Activated T-cell treated with anti-CD3 and anti-CD28 coated beads, Interleukin-2, amount 50 U/mL, for 4 hours (primary cell): ENCODE data around the gene C16orf96. TPM values are rescaled to one million over a fixed set of nuclear protein-coding genes. Genes with fewer than 3 reads are reported as not detected.

Source experiments
- ATAC-seq, 2 donors: fragments of 200-7000 bp; cut with Tn5 transposase; one replicate each; pipeline ENCODE4 v1.10.0; 2021
- DNase-seq: peaks from one replicate; pipeline ENCODE4 v3.0.0-alpha.2; 2020
- H3K27me3 Mint-ChIP-seq: one replicate; pipeline ENCODE4 v1.8.0; 2021; ENCODE audit warnings: low read depth, mixed read lengths
- H3K36me3 Mint-ChIP-seq: one replicate; pipeline ENCODE4 v1.8.0; 2022; ENCODE audit warnings: mixed read lengths; ENCODE audit not compliant: insufficient read depth
- H3K4me1 Mint-ChIP-seq: one replicate; pipeline ENCODE4 v1.8.0; 2021; ENCODE audit warnings: low read depth, mixed read lengths
- H3K4me3 Mint-ChIP-seq: one replicate; pipeline ENCODE4 v1.8.0; 2021; ENCODE audit warnings: mild to moderate bottlenecking, moderate library complexity, mixed read lengths
- H3K9me3 Mint-ChIP-seq: one replicate; pipeline ENCODE4 v1.8.0; 2021; ENCODE audit warnings: mixed read lengths
- total RNA-seq, 3 donors: library from RNA; stranded (reverse); gene quantifications; one replicate each; pipeline ENCODE4 v1.2.1, GENCODE V29; 2021

Gene C16orf96
- total RNA-seq, 3 donors from 2014 or later, result 0.05 to 0.10 TPM; not detected in 1

GRCh38 chr16:4517812-4518680, 38.1 kb upstream of the C16orf96 start:
- no peak overlapping the region for H3K4me3 Mint-ChIP-seq
- H3K27me3 Mint-ChIP-seq, result no peaks in the 10 kb centered on the region
- peaks cover 9% of the 10 kb centered on the region for H3K36me3 Mint-ChIP-seq
- no peak for DNase-seq
- H3K4me1 Mint-ChIP-seq, result peaks cover 44% of the 10 kb centered on the region
- H3K9me3 Mint-ChIP-seq, result no peaks in the 10 kb centered on the region
- no peak for ATAC-seq

DNA sequence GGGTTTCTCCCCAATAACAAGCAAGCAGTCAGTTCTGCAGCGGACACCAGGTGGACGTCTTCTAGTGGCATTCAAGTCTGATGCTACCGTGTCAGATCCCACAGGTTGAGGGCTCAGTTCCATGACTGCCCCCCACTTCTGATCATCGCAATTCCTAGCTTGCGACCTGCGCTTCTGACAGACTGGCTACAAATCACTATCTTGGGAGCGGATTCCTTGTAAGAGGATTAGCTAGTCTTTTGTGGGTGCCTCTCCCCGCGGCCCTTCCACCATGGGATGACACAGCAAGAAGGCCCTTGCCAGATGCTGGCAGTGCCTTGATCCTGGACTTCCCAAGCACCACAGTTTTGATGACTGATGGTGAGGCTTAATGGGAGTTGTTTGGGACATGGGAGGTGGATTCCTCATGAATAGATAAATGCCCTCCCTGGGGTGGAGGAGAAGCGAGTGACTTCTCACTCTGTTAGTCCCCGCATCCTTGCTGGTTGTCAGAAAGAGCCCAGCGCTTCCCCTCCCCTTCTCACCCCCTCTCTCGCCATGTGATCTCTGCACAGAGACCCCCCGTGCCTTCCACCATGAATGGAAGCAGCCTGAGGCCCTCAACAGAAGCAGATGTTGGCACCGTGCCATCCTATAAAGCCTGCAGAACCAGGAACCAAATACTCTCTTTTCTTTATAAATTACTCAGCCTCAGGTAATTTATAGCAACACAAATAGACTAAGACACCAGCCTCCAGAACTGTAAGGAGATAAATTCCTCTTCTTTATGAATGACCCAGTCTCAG, 36.7 kb upstream of the C16orf96 start:
- ATAC-seq, result no peak
- DNase-seq, result no peak
- H3K27me3 Mint-ChIP-seq, result no peaks in the 10 kb centered on the region
- H3K9me3 Mint-ChIP-seq, result no peaks in the 10 kb centered on the region
- H3K4me1 Mint-ChIP-seq, result peaks cover 35% of the 10 kb centered on the region
- peaks cover 9% of the 10 kb centered on the region for H3K36me3 Mint-ChIP-seq
- no peak overlapping the region for H3K4me3 Mint-ChIP-seq

DNA sequence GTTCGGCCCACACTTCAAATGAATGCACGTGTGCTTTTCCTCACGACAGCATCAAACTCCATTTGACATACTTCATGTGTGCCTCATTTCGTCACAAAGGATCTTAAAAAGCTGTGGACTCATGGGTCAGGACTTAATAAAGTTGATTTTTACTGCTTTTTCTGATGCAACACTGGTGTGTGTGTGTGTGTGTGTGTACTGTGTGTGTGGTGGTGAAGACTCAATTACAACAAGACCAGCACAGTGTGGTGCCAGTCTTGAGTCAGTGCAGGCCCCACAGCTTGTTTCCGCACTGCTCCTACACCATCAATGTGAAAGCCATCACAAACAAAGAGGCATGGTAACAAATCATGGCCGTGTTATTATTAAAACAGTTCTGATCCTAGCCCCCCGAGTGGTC, 35.2 kb upstream of the C16orf96 start:
- Mint-ChIP-seq H3K9me3 (no peaks in the 10 kb centered on the region), H3K27me3 (no peaks in the 10 kb centered on the region), H3K4me3 (no peak overlapping the region), H3K4me1 (peaks cover 25% of the 10 kb centered on the region), H3K36me3 (peaks cover 7% of the 10 kb centered on the region)
- DNase-seq (no peak), ATAC-seq (no peak)

DNA sequence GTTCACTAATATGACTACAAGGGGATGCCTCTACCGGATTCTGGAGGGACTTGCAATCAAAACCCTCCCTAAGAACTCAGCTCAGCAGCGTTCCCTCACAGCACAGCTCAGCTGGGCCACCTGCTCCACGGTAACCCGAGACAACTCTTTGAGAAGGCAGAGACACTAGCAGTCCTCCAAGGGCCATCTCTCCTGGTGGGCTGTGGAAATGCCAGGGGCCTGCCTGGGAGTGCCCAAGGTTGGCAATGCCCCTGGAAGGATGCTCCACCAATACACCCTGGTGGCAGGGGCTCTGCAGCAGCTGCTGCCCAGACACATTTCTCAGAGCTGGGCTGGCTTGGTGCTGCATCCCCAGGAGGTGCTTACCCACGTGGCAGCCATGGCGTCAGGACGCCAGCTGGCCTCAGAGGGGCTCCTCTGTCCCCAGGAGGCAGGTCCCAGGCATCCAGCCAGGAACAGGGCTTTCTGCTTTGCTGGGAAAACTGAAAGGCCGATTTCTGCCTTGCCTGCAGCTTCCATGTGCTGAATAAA, 34.0 kb upstream of the C16orf96 start:
- no peaks in the 10 kb centered on the region for H3K9me3 Mint-ChIP-seq
- H3K4me1 Mint-ChIP-seq, result peaks cover 20% of the 10 kb centered on the region
- H3K4me3 Mint-ChIP-seq, result no peak overlapping the region
- H3K36me3 Mint-ChIP-seq, result peaks cover 10% of the 10 kb centered on the region
- H3K27me3 Mint-ChIP-seq, result no peaks in the 10 kb centered on the region
- no peak for ATAC-seq
- no peak for DNase-seq

- peaks cover 10% of the 10 kb centered on the region for H3K36me3 Mint-ChIP-seq
These were observed 32.5 kb upstream of the C16orf96 start for GRCh38 chr16:4523686-4524085.

GRCh38 chr16:4524571-4524970, 31.6 kb upstream of the C16orf96 start:
- no peak for ATAC-seq
- Mint-ChIP-seq H3K9me3 (no peaks in the 10 kb centered on the region), H3K4me3 (no peak overlapping the region), H3K27me3 (no peaks in the 10 kb centered on the region), H3K4me1 (peaks cover 24% of the 10 kb centered on the region), H3K36me3 (peaks cover 11% of the 10 kb centered on the region)
- no peak for DNase-seq

More at GRCh38 chr16:4523686-4524085, 32.5 kb upstream of the C16orf96 start:
- H3K9me3 Mint-ChIP-seq, result no peaks in the 10 kb centered on the region
- H3K4me3 Mint-ChIP-seq, result no peak overlapping the region
- DNase-seq, result no peak
- ATAC-seq, result no peak
- H3K27me3 Mint-ChIP-seq, result no peaks in the 10 kb centered on the region
- peaks cover 17% of the 10 kb centered on the region for H3K4me1 Mint-ChIP-seq

GRCh38 chr16:4525069-4525468, 31.1 kb upstream of the C16orf96 start:
- DNase-seq (no peak), ATAC-seq (no peak)
- Mint-ChIP-seq H3K27me3 (no peaks in the 10 kb centered on the region), H3K9me3 (no peaks in the 10 kb centered on the region), H3K4me3 (no peak overlapping the region), H3K4me1 (peaks cover 29% of the 10 kb centered on the region), H3K36me3 (peaks cover 11% of the 10 kb centered on the region)

DNA sequence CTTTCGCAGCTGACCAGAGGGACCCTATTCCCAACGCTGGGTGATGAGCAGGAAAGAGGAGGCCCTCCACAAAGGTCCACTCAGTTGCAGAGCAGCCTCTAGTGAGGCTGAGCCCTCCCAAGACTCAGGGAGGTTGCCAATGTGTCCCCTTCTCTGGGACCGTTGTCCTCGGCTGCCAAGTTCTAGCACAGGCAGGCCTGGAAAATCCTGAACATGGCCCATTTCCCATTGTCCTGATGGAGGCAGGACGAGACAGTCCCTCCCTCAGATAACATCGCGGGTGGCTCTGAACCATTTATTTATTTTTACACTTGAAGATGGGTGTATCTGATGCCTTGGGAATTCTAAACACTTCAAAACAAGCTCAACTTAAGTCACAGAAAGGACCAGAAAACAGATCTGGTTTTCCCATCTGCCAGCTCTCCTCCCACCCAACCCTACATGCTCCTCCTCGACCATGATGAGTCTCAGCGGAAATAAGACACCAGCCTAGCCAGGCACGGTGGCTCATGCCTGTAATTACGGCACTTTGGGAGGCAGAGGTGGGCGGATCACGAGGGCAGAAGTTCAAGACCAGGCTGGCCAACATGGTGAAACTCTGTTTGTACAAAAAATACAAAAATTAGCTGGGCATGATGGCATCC, 30.4 kb upstream of the C16orf96 start:
- Mint-ChIP-seq H3K4me3 (no peak overlapping the region), H3K9me3 (no peaks in the 10 kb centered on the region), H3K4me1 (peaks cover 30% of the 10 kb centered on the region), H3K27me3 (no peaks in the 10 kb centered on the region), H3K36me3 (peaks cover 8% of the 10 kb centered on the region)
- ATAC-seq, result no peak
- no peak for DNase-seq

DNA sequence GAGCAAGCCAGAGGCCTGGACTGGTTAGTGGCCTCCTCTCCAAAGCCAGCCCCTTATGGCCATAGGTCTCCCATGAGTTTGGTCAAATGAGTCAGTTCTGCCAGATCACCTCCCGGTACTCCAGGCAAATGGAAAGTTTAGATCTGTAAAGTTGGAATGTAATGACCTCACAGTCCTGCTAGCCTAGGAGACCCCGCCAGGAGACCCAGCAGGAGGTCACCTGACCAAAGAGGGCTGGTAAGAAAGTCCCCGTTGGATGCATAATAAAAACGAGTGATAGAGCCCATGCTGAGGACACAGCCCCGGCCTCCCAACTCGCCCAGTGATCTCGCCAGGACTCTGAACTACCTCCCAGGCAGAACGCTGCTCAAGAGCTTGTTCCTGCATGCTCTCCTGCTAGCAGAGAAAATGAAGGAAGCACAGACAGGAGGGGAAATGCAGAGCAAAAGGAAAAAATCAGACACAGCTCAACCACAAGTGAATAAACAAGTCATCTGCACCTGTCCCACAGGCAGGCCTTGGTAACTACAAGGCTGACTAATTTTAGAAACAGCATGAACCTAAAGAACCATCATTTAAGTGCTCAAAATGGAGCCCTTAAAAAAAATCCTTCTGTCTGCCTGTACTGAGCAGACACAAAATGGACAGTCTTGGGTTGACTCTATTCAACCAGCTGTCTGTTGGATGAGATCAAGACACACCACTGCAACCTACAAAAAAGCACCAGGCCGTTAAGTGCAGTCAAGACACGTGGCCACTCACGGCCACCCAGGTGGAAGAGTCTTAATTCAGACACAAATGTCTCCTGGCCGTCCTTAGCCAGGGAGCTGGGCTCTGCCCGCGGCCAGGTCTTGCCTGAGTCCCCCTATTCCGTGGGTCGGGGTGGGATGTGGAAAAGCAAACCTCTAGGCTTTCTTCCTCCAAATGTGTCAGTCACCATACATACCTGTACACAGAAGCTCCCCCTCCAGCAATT, 26.8 kb upstream of the C16orf96 start:
- DNase-seq, result no peak
- Mint-ChIP-seq H3K4me3 (peak overlapping the region; percentile 10), H3K9me3 (no peaks in the 10 kb centered on the region), H3K4me1 (peaks cover 43% of the 10 kb centered on the region), H3K36me3 (peaks cover 8% of the 10 kb centered on the region), H3K27me3 (no peaks in the 10 kb centered on the region)
- peak; percentile 88 to 90 for ATAC-seq

GRCh38 chr16:4531811-4532210, 24.3 kb upstream of the C16orf96 start:
- Mint-ChIP-seq H3K9me3 (no peaks in the 10 kb centered on the region), H3K36me3 (peaks cover 6% of the 10 kb centered on the region), H3K27me3 (no peaks in the 10 kb centered on the region), H3K4me3 (no peak overlapping the region), H3K4me1 (peaks cover 56% of the 10 kb centered on the region)
- no peak for DNase-seq
- no peak for ATAC-seq

- H3K27me3 Mint-ChIP-seq, result no peaks in the 10 kb centered on the region
- no peak overlapping the region for H3K4me3 Mint-ChIP-seq
- H3K36me3 Mint-ChIP-seq, result peaks cover 5% of the 10 kb centered on the region
- DNase-seq, result no peak
- ATAC-seq, result no peak
- H3K4me1 Mint-ChIP-seq, result peaks cover 59% of the 10 kb centered on the region
- H3K9me3 Mint-ChIP-seq, result no peaks in the 10 kb centered on the region
These were observed 23.9 kb upstream of the C16orf96 start for GRCh38 chr16:4532238-4532637.

DNA sequence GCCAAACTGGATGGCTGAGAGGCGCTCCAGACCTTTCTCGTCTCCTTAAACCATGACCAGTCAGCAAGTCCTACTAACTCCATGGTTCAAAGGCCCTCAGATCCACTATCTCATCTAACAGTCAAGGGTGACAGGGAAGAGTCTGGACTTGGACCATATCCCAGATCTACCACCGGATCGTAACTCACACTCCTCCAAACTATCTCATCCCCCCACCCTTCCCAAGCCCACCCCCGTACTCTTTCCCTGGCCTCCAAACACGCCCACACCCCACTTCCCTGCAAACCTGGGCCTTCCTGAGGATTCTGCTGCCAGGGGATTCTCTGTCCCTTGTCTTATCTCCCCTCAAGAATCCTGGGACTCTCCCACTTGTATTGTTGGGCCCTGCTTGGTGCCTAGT, 22.6 kb upstream of the C16orf96 start:
- H3K4me1 Mint-ChIP-seq, result peaks cover 60% of the 10 kb centered on the region
- ATAC-seq, result no peak
- no peaks in the 10 kb centered on the region for H3K27me3 Mint-ChIP-seq
- H3K4me3 Mint-ChIP-seq, result no peak overlapping the region
- no peaks in the 10 kb centered on the region for H3K9me3 Mint-ChIP-seq
- H3K36me3 Mint-ChIP-seq, result peaks cover 5% of the 10 kb centered on the region
- no peak for DNase-seq

DNA sequence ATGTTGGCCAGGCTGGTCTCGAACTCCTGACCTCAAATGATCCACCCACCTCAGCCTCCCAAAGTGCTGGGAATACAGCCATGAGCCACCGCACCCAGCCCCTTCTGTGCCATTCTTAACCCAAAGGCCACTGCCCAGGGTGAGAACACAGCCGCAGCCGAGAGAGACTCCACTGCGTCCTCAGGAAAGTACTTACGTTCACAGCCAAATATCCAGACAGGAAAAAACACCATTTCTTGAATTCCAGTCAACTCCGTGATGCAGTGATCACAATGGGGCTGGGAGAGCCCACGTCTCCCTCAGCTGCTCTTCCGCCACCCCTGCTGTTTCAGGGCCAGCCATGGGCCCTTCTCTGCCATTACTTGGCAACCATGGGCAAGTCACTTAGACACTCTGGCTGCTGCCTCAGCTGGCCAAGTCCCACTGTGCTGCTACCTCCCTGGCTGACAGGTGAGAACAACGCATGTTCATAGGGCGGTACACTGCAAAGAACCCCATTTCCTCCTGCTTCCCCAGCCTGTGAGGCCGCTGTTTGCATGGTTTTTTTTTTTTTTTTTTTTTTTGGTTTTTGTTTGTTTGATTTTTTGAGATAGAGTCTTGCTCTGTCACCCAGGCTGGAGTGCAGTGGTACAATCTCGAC, 21.9 kb upstream of the C16orf96 start:
- H3K9me3 Mint-ChIP-seq, result no peaks in the 10 kb centered on the region
- H3K27me3 Mint-ChIP-seq, result no peaks in the 10 kb centered on the region
- ATAC-seq (no peak), DNase-seq (no peak)
- H3K36me3 Mint-ChIP-seq, result peaks cover 5% of the 10 kb centered on the region
- peaks cover 55% of the 10 kb centered on the region for H3K4me1 Mint-ChIP-seq
- H3K4me3 Mint-ChIP-seq, result no peak overlapping the region
